HG03095 (cell line): ENCODE data around the gene PEX11G.

Source experiments
- ATAC-seq: cut with Tn5 transposase; IDR thresholded peaks from one replicate; pipeline ENCODE4 v1.9.1; 2021; ENCODE audit warnings: moderate library complexity; ENCODE audit not compliant: unreplicated experiment

Gene PEX11G

DNA sequence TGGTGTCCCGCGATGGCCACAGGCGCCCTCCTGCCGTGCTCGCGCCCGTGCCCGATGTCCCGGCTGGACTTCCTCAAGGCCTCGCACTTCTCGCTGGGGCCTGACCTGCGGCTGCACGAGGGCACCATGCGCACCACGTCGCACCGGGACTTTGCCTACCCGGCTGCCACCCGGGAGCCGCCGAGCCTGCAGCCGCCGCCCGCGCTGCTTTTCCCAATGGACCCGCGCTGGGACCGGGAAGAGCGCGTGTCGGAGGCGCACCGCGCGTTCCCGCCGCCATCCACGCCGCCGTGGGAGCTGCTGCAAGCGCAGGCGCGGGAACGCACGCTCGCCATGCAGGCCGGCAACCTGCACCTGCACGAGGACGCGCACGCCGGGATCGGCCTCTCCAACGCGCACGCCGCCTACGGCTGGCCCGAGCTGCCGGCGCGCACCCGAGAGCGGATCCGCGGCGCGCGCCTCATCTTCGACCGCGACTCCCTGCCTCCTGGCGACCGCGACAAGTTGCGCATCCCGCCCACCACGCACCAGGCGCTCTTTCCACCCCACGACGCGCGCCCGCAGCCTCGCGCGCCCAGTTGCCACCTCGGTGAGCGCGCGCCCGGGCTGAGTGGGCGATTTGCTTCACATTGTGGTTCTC, 12.1 kb upstream of the PEX11G start:
- no peak for ATAC-seq

DNA sequence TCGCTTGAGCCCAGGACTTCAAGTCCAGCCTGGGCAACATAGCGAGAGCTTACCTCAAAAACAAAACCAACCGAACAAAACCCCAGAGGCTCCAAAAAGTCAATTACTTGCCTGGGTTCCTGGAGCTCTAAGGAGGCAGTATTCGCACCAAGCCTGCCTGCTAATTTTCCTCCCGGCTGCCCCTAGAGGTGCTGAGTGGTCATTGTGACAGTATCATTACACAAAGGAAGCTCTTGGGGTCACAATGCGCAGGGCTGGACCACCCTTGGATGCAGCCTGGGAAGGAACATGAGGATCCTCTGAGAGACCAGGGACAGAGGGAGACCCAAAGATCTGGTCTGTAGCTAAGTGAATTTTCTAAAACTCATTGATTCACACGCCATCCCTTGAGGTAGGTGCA, 8.5 kb upstream of the PEX11G start:
- ATAC-seq = no peak

DNA sequence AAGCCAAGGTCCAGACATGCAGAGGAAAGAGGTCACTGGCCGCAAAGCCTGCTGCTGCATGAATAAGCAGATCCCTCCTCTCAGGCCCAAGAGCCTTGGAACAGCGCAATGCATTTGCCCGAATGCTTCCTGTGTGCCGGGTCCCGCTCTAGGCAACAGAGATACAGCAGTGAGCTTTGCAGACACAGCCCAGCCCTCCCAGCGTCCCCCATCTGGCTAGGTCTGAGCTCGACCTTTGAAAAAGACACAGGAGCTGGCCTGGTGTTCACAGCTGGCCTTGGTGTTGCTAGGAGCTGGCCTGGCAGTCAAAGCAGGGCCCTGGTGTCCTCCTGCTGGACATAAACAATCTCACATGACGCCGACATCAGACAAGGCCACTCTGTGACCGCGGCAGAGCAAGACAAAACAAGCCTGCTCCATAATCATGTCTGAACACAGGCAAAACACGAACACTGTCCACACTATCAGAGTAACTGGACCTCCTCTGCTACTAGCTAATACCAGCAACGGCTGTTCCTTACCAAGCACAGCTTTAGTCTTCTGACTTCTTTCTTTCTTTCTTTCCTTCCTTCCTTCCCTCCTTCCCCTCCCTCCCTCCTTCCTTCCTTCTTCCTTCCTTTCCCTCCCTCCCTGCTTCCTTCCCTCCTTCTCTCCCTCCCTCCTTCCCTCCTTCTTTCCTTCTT, 5.7 kb upstream of the PEX11G start:
- no peak for ATAC-seq

DNA sequence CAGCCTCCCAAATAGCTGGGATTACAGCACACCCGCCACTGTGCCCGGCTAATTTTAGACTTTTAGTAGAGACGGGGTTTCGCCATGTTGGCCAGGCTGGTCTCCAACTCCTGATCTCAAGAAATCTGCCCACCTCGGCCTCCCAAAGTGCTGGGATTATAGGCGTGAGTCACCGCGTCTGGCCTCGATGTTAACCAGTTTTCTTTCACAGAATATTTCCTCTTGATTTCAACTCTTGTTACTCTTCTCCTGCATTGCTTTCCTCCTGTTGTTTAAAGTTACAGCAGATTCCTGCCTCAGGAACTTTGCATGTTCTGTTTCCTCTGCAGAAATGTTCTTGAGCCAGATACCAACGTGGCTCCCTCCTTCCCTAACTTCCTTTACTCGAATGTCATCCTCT, 3.7 kb upstream of the PEX11G start:
- no peak for ATAC-seq

GRCh38 chr19:7492142-7492541, 3.3 kb upstream of the PEX11G start:
- ATAC-seq = no peak

- no peak for ATAC-seq
Measured at GRCh38 chr19:7489609-7490044, 792 bp upstream of the PEX11G start.

GRCh38 chr19:7486923-7487322, 1.9 kb downstream of the PEX11G start:
- no peak for ATAC-seq

DNA sequence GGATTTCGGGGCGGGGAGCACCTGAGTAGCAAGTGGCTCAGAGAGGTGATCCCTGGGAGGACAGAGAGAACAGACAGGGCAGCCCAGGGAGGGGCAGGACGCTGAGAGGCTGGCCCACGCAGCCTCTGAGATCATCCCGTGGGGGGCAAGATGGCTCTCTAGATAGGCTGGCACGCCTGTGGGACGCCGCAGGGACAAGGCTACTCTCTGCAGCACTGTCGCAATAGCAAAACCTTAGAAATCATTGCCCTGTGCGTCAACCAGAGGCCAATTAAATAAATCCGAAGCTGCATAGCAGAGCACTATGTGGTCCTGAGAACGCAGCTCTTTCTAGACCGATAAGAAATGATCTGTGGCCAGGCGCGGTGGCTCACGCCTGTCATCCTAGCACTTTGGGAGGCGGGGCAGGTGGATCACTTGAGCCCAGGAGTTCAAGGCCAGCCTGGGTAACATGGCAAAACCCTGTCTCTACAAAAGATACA, 5.1 kb downstream of the PEX11G start:
- ATAC-seq = no peak

DNA sequence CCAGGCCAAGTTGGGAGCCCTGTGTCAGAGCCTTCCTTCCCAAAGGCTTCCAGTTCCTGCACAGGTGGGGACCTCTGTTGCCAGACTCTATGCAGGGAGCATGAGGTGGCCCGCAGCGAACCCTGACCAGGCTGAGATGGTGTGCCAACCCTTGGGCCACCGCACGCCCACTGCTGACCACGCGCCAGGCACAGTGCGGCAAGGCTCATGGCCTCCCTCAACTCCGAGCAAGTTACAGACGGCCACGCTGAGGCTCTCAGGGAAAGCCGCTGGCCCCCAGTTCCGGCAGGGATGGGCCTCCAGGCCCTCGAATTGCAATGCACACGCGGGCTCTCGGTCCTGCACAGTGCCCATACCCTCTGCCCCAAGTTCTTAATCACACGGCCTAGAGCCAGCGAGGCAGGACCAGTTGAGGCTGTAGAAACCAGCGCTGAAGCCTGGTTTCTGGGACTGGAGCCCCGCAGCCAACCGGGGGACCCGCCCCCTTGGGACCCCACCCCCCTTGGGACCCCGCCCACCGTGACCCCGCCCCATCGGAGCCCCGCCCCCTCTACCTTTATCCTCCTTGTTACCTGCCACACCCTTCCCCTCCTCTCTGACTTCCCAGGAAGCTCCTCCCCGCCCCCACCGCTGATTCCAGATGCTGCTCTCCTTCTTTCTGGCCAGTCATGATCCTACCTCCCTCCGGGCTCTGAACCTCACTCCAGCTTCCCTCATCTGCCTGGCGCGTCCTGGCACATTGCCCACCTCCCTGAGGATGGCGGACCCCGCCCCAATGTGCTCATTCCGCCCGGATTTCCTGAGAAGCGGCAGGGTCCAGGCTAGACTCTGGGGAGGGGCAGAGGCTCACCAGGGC, 6.0 kb downstream of the PEX11G start:
- no peak for ATAC-seq

DNA sequence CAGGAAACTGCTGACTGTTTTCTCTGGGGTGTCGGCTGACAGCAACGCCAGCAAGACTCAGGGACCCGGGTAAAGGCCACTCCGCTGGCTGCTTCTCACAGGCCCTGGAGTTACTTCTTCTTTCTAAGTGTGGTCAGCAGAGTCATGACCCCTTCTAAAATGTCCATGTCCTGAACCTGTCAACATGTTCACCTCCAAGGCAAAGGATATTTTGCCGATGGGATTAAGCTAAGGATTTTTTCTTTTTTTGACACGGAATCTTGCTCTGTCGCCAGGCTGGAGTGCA, 7.9 kb downstream of the PEX11G start:
- ATAC-seq = no peak

GRCh38 chr19:7480222-7480969, 8.4 kb downstream of the PEX11G start:
- ATAC-seq = no peak

- ATAC-seq = no peak
Measured at GRCh38 chr19:7478843-7479227, 10.0 kb downstream of the PEX11G start.

DNA sequence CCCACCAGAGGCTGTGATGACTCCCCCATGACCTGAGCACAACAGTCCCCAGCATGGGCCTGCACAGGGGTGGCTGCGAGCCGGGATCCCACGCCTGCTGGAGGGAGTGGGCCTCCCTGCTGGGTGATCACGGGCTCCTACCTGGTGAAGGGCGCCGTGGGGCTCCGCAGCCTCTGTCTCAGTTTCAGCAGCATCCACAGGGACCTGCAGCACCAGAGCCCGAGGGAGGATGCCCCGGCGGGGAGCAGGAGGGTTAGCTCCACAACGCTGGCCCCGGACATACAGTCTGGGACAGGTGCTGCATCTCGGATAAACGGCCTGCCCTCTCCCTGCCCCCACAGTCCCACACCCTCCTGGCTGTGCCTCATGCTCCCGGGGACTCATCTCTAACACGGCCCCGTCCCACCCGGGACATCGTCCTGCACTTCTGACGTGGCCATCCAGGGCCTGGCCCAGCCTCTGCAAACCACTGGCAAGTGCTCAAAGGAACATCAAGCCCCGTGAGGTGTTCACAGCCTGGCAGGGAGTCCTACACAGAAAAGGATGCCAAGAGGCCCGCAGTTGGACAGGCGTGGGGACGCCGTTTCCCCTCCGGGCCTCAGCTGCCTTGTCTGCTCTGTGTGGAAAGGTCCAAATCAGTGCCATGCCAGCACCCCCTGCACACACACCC, 10.5 kb downstream of the PEX11G start:
- ATAC-seq = no peak

GRCh38 chr19:7477758-7478157, 11.1 kb downstream of the PEX11G start:
- no peak for ATAC-seq

GRCh38 chr19:7476777-7477494, 11.9 kb downstream of the PEX11G start:
- no peak for ATAC-seq

DNA sequence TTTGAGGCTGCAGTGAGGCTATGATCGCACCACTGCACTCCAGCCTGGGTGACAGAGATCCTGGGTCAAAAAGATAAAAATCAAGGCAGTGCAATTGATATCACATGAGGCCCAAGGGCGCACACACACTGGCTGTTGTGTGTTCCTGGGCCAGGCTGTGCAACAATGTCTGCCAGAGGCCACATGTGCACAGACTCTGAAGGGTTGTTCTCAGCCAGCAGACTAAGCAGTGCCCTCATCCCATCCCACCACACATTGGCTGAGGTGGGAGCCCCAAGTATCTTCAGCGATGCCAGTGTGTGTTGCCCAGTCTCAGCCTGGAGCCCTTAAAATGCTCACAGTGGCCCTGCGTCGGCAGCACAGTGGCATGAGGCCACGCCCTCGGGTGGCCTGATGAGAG, 12.6 kb downstream of the PEX11G start:
- ATAC-seq = no peak

GRCh38 chr19:7475665-7476064, 13.2 kb downstream of the PEX11G start:
- ATAC-seq = no peak

- ATAC-seq = no peak
Measured at GRCh38 chr19:7471696-7472615, 16.9 kb downstream of the PEX11G start.
